Left forelimb (tissue), 1 donor: ENCODE results near the gene SESN2.
A peak's percentile ranks its signal among the peaks of the same experiment; 100 is the strongest.

Experiments
- DNase-seq: peaks from one replicate; pipeline ENCODE4 v3.0.0-alpha.2; 2018; ENCODE audit warnings: low spot score

Gene SESN2

DNA sequence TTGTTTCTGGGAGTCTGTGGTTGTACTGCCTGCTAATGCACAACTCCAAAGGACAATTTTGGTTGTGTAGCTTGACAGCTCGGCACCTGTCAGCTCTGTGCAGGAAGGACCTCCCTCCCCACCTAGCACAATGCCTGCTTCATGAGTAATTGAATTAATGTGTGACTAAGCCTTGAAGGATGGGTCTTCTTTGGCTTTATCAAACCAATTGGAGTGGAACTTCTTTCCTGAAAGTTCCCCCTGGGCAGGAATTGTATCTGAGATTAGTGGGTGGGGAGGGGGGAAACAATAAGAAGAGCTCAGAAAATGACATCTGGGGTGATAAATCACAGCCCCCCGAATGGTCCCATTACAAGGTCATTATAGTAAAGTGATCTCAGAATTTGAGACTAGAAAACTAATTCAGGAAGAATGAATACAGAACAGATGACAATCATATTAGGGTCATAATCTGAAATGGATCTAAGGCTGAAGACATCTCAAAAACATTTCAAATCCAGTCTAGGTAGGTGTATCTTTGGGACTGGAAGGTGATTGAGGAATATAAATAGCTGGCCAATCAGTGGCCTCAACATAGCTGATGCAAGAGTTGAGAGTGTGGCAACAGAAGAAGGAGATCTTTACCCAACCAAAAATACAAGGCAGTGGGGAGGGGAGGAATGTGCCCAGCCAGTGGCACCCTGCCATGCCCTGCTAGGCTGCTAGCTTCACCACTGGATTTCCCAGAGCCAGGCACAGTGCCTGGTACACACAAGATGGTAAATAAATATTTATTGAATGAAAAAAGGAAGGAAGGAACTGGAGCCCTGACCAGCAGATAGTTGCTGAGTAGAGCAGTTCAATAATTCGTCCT lies 10.1 kb upstream of the SESN2 start:
- DNase-seq: no peak

- no peak for DNase-seq
These were observed 9.4 kb upstream of the SESN2 start for GRCh38 chr1:28249866-28250295.

DNA sequence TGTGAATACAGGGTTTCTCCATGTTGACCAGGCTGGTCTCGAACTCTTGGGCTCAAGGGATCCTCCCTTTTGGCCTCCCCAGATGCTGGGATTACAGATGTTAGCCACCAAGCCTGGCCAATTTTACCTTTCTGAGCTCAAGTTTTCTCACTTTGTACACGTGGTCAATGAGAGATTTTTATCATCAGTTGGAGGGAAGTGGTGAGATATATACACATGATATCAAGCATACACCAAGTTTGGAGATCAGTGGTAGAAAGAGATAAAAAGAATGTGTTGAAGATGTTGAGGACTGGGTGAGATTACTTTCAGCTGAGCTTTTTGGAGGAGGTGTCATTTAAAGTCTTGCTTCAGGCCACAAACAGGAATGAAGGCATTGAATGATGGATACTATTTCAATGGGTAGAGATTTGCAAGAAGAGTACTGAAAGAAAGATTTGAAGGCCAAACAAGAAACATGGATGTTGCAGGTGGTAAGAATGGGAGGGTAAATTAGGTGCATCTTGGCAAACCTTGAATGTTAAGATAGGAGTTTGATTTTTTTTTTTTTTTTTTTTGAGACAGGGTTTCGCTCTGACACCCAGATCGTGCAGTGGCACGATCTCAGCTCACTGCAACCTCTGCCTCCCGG lies 3.0 kb upstream of the SESN2 start:
- no peak for DNase-seq

GRCh38 chr1:28257736-28258135 lies 1.6 kb upstream of the SESN2 start:
- no peak for DNase-seq

GRCh38 chr1:28258628-28259251 lies 578 bp upstream of the SESN2 start:
- DNase-seq: no peak

GRCh38 chr1:28259934-28260802 lies 850 bp downstream of the SESN2 start:
- peak; percentile 84 for DNase-seq

- no peak for DNase-seq
These were observed 1.5 kb downstream of the SESN2 start for GRCh38 chr1:28260803-28261174.

- no peak for DNase-seq
These were observed 5.6 kb downstream of the SESN2 start for GRCh38 chr1:28264897-28265296.

- no peak for DNase-seq
These were observed 6.3 kb downstream of the SESN2 start for GRCh38 chr1:28265577-28265976.

DNA sequence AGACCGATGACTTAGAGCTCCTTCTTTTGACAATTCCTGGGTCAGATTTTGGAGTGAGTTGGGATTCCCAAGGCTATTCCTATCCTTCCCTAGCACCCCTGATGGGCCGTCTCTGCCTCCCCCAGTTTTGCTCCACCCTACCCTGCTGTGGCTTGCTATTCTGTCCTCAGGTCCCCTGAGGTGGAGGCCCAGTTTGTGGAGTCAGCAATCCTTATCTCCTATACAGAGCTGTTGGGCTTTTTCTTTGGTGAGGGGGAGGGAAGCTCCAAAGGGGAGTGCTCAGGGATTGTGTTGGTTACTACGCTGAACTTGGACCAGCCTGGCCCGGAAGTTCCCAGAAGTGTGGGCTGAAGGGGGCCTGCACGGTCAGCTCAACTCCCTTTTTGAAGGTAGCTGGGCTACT lies 7.6 kb downstream of the SESN2 start:
- no peak for DNase-seq

GRCh38 chr1:28267633-28268032 lies 8.3 kb downstream of the SESN2 start:
- no peak for DNase-seq

- no peak for DNase-seq
These were observed 10.2 kb downstream of the SESN2 start for GRCh38 chr1:28269529-28269928.

- DNase-seq: no peak
These were observed 13.0 kb downstream of the SESN2 start for GRCh38 chr1:28272215-28272852.

DNA sequence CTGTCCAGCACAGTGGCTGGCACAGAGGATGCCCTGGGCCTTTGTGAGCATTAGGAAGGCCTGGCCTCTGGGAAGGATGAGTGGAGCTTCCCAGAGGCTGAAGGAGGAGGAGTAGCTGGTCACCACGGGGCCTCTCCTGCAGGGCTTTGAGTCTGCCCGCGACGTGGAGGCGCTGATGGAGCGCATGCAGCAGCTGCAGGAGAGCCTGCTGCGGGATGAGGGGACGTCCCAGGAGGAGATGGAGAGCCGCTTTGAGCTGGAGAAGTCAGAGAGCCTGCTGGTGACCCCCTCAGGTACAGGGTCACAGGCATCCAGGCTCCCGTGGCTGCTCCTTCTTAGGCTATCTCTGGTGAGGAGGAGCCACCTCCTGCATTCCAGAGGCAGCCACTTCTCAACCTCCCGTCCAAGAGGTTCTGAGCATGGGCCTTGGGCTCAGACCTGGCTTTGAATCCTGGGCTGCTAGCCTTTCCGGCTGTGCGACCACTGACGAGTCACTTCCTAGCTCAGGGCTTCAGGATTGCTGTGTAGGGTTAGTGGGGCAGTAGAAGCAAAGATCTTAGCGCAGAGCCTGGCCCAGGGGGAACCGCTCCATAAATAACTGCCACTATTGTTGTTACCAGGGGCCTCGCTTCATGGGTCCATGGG lies 14.0 kb downstream of the SESN2 start:
- DNase-seq: no peak

- no peak for DNase-seq
These were observed 19.4 kb downstream of the SESN2 start for GRCh38 chr1:28278763-28279162.

- DNase-seq: no peak
These were observed 20.4 kb downstream of the SESN2 start for GRCh38 chr1:28279721-28280120.

DNA sequence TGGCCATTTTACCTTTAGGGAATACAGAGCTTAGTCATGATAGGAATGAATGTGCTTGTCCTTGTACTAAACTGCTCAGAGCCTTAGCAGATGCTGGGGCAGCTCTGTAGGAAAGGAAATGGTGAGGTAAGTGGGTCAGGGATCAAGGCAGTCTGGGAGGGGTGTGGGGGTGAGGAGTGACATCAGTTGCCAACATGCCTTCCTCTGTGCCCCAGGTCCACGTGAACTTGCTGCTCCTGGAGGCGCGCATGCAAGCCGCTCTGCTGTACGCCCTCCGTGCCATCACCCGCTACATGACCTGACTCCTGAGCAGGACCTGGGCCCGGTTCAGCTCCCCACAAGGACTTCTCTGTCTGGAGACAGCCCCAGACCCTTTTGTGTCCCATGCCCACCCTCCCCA lies 21.2 kb downstream of the SESN2 start:
- no peak for DNase-seq

- no peak for DNase-seq
These were observed 21.7 kb downstream of the SESN2 start for GRCh38 chr1:28280977-28281381.

DNA sequence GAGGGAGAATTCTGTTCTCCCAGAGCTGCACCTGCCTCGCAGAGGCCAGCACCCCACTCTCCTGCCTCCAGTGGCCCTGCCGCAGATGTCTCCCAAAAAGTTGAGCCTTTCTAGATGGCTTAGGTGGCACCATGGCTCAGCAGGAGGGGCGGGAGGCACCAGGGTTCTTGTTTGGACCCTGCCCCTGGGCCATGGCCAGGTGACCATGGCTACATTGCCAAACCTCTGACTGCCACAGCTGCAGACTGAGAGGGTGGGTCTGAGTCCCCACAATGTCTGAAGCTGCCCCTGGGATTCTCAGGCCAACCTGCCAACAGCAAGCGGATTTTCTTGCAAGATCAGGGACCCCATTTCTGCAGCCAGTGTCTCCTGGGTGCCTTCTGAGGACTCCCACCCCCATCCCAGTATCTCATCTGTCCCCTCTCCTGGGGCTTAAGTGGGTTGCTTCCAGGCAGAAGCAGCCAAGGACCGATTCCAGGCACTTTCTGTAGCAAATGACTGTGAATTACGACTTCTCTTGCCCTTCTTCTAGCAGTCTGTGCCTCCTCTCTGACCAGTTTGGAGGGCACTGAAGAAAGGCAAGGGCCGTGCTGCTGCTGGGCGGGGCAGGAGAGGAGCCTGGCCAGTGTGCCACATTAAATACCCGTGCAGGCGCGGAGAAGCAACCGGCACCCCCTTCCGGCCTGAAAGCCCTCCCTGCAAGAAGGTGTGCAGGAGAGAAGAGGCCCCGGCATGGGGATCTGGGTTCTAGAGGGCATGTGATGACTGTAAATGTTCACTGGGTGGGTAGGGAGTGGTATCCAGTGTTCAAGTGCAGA lies 22.5 kb downstream of the SESN2 start:
- no peak for DNase-seq
